Measurements from ENCODE around the gene TTLL8. TPM values are rescaled to one million over a fixed set of nuclear protein-coding genes. Genes with fewer than 3 reads are reported as not detected.

The TTLL8 gene
- total RNA-seq, 1 donor from 2014 or later: not detected

DNA sequence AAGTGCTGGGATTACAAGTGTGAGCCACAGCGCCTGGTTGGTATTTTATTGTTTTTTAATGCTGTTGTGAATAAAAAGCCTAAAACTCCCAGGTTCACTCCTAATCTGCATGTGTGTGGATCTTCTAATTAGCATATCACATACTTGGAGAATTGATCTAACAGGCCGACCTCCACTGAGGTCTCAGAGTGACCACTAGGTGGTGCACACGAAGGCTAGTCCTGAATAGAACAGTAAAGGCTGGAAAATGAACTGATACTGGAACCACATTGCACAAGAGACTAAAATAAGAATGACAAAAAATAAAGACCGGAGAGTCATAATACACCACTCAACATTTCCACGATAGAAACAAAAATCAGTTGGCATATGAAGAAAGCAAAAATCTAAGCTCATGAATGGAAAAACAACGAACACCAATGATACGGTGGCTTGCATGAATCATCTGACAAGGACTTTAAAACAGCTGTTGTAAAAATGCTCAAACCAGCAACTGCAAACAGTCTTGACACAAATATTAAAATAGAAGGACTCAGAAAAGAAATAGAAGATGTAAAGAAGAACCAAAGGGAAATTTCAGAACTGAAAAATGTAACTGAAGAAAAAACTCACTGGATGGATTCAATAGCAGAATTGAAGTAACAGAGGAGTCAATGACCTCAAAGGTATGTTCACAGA lies 78.4 kb downstream of the TTLL8 start:
- Histone ChIP-seq H3K9me3 (replicated peaks) (peaks cover 11% of the 10 kb centered on the region), H3K27me3 (ENCODE audit: low read depth) (peaks cover 26% of the 10 kb centered on the region), H3K4me1 (peaks cover 10% of the 10 kb centered on the region), H3K4me3 (no peak overlapping the region), H3K27ac (replicated peaks) (no peak overlapping the region), H3K36me3 (no peaks in the 10 kb centered on the region)
- intact Hi-C loops (cut with micrococcal nuclease): no loop called here
- TF ChIP-seq, protein P1, sequence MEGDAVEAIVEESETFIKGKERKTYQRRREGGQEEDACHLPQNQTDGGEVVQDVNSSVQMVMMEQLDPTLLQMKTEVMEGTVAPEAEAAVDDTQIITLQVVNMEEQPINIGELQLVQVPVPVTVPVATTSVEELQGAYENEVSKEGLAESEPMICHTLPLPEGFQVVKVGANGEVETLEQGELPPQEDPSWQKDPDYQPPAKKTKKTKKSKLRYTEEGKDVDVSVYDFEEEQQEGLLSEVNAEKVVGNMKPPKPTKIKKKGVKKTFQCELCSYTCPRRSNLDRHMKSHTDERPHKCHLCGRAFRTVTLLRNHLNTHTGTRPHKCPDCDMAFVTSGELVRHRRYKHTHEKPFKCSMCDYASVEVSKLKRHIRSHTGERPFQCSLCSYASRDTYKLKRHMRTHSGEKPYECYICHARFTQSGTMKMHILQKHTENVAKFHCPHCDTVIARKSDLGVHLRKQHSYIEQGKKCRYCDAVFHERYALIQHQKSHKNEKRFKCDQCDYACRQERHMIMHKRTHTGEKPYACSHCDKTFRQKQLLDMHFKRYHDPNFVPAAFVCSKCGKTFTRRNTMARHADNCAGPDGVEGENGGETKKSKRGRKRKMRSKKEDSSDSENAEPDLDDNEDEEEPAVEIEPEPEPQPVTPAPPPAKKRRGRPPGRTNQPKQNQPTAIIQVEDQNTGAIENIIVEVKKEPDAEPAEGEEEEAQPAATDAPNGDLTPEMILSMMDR (IDR thresholded peaks at IDR 0.05; ENCODE audit: borderline replicate concordance): peak; percentile 73
- DNase-seq: no peak

DNA sequence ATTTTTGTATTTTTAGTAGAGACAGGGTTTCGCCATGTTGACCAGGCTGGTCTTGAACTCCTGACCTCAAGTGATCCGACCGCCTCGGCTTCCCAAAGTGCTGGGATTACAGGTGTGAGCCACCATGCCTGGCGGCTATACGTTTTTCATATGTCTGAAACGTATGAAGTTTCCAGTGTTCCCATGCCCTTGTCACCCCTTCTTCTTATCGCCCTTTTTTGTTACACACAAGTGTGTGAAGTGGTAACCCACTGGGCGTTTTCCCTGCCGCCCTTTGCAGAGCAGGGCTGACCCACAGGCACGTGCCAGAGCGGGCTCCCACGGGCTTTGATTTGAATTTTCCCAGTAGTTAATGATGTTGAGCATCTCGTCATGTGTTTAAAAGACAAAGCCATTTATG lies 80.5 kb downstream of the TTLL8 start:
- Histone ChIP-seq H3K27ac (replicated peaks) (no peak overlapping the region), H3K27me3 (ENCODE audit: low read depth) (peaks cover 6% of the 10 kb centered on the region), H3K9me3 (replicated peaks) (peaks cover 11% of the 10 kb centered on the region), H3K4me3 (no peak overlapping the region), H3K4me1 (no peaks in the 10 kb centered on the region), H3K36me3 (no peaks in the 10 kb centered on the region)
- DNase-seq: no peak
- TF ChIP-seq, protein P1 (IDR thresholded peaks at IDR 0.05; ENCODE audit: borderline replicate concordance): no peak
- intact Hi-C loops (cut with micrococcal nuclease): no loop called here

DNA sequence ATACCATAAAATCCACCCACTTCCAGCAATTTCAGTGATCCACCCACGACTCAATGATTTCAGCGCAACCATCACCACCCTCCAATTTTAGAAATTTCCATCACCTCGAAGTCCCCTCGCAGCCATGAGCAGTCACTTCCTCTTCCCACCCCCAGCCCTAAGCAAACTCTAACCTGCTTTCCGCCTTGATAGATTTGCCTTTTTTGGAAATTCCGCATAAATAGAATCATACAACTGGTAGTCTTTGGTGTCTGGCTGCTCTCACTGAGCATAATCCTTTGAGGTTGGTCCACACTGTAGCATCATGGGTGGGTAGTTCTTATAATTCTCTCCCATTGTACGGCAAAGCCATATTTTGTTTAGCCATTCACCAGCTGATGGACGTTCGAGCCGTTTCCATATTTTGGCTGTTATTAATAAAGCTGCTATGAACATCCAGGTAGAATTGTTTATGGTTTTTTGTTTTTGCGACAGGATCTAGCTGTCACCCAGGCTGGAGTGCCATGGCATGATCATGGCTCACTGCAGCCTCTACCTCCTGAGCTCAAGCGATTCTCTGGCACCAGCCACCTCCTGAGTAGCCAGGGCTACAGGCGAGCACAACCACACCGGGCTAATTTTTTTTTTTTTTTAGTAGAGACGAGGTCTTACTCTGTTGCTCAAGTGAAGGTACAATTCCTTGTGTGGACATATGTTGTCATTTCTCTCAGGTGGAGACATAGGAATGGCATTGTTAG lies 81.5 kb downstream of the TTLL8 start:
- Histone ChIP-seq H3K9me3 (replicated peaks) (peaks cover 11% of the 10 kb centered on the region), H3K27ac (replicated peaks) (no peak overlapping the region), H3K36me3 (no peaks in the 10 kb centered on the region), H3K4me1 (peaks cover 8% of the 10 kb centered on the region), H3K27me3 (ENCODE audit: low read depth) (no peaks in the 10 kb centered on the region), H3K4me3 (no peak overlapping the region)
- no peak for DNase-seq
- TF ChIP-seq, protein P1 (IDR thresholded peaks at IDR 0.05; ENCODE audit: borderline replicate concordance): no peak
- intact Hi-C loops (cut with micrococcal nuclease): no loop called here

DNA sequence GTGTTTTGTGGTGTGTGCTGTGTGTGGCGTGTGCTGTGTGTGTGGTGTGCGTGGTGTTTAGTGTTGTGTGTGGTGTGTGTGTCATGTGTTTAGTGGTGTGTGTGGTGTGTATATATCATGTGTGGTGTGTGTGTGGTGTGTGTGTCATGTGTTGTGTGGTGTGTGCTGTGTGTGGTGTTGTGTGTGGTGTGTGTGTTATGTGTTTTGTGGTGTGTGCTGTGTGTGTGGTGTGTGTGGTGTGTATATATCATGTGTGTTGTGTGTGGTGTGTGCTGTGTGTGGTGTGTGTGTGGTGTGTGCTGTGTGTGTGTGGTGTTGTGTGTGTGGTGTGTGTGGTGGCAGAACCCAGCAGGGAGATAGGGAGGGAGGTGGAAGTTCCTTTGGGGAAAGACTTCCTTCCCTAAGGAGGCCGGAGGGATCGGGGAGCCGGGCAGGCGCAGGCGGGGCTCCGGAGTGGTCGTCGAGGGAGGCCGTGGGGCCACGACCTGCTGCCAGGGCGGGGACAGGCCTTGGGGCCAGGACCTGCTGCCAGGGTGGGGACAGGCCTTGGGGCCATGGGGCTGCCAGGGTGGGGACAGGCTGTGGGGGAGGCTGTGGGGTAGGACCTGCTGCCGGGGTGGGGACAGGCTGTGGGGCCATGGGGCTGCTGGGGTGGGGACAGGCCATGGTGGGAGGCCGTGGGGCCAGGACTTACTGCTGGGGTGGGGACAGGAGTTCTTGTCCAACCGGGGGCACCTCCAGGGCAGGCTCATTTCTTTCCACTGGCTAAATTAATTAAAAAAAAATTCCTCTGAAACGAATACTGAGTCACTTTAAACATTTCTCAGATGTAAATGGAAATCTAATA lies 82.3 kb downstream of the TTLL8 start:
- H3K36me3 ChIP-seq: no peaks in the 10 kb centered on the region
- no peak overlapping the region for H3K4me3 ChIP-seq
- H3K9me3 ChIP-seq (replicated peaks): peaks cover 11% of the 10 kb centered on the region
- no peaks in the 10 kb centered on the region for H3K27me3 ChIP-seq (ENCODE audit: low read depth)
- H3K27ac ChIP-seq (replicated peaks): no peak overlapping the region
- H3K4me1 ChIP-seq: peaks cover 17% of the 10 kb centered on the region
- TF ChIP-seq, protein P1 (IDR thresholded peaks at IDR 0.05; ENCODE audit: borderline replicate concordance): no peak
- DNase-seq: peak; percentile 12
- intact Hi-C loops (cut with micrococcal nuclease): no loop called here

All from left ventricle myocardium inferior (tissue), 1 donor.